Activated T-cell treated with anti-CD3 and anti-CD28 coated beads for 48 hours (primary cell): Measurements from ENCODE around the gene ANGPTL3.
"Not testable (repeated sequence)": the region's sequence is repeated elsewhere in the genome, so short reads cannot be mapped to it uniquely, and the experiment has no call there.

Source experiments
- DNase-seq: peaks from one replicate; pipeline ENCODE4 v3.0.0-alpha.2; 2020; ENCODE audit warnings: low read depth

The ANGPTL3 gene

GRCh38 chr1:62597281-62597680 lies at the start of gene ANGPTL3:
Gene ANGPTL3 (plus strand): TSS chr1:62597520. CDS start chr1:62597567, 47 bp downstream.
- no peak for DNase-seq

GRCh38 chr1:62561306-62561705 lies 36.0 kb upstream of the ANGPTL3 start:
- no peak for DNase-seq

- not testable (repeated sequence) for DNase-seq
These were observed 30.1 kb upstream of the ANGPTL3 start for GRCh38 chr1:62567182-62567581.

- DNase-seq = not testable (repeated sequence)
These were observed 29.4 kb upstream of the ANGPTL3 start for GRCh38 chr1:62567926-62568325.

GRCh38 chr1:62571517-62571916 lies 25.8 kb upstream of the ANGPTL3 start:
- not testable (repeated sequence) for DNase-seq

GRCh38 chr1:62572476-62572875 lies 24.8 kb upstream of the ANGPTL3 start:
- DNase-seq = no peak

GRCh38 chr1:62573675-62574074 lies 23.6 kb upstream of the ANGPTL3 start:
- no peak for DNase-seq

- no peak for DNase-seq
These were observed 11.7 kb upstream of the ANGPTL3 start for GRCh38 chr1:62585469-62586155.

GRCh38 chr1:62588000-62588399 lies 9.3 kb upstream of the ANGPTL3 start:
- DNase-seq = no peak

- no peak for DNase-seq
These were observed 8.0 kb upstream of the ANGPTL3 start for GRCh38 chr1:62589321-62589720.

GRCh38 chr1:62590255-62590969 lies 6.9 kb upstream of the ANGPTL3 start:
- no peak for DNase-seq

GRCh38 chr1:62590970-62591368 lies 6.4 kb upstream of the ANGPTL3 start:
- DNase-seq = no peak

- DNase-seq = no peak
These were observed 3.4 kb upstream of the ANGPTL3 start for GRCh38 chr1:62593825-62594394.

GRCh38 chr1:62595647-62596046 lies 1.7 kb upstream of the ANGPTL3 start:
- no peak for DNase-seq

- no peak for DNase-seq
These were observed 1.7 kb downstream of the ANGPTL3 start for GRCh38 chr1:62599044-62599443.

GRCh38 chr1:62601457-62601856 lies 4.1 kb downstream of the ANGPTL3 start:
- no peak for DNase-seq

GRCh38 chr1:62608905-62609304 lies 11.6 kb downstream of the ANGPTL3 start:
- no peak for DNase-seq

- not testable (repeated sequence) for DNase-seq
These were observed 13.3 kb downstream of the ANGPTL3 start for GRCh38 chr1:62610588-62610987.

GRCh38 chr1:62612770-62613169 lies 15.4 kb downstream of the ANGPTL3 start:
- DNase-seq = no peak

- no peak for DNase-seq
These were observed 16.0 kb downstream of the ANGPTL3 start for GRCh38 chr1:62613325-62613727.

GRCh38 chr1:62613890-62614289 lies 16.6 kb downstream of the ANGPTL3 start:
- no peak for DNase-seq

GRCh38 chr1:62621907-62622306 lies 24.6 kb downstream of the ANGPTL3 start:
- DNase-seq = no peak

- no peak for DNase-seq
These were observed 28.1 kb downstream of the ANGPTL3 start for GRCh38 chr1:62625415-62625814.
